Mucosa of gallbladder (tissue), 1 donor: ENCODE results near the gene CDH4. TPM values are rescaled to one million over a fixed set of nuclear protein-coding genes. Genes with fewer than 3 reads are reported as not detected.

Experiments
- DNase-seq: peaks from one replicate; pipeline ENCODE4 v3.0.0-alpha.2; 2020; ENCODE audit warnings: low spot score
- total RNA-seq: library from RNA; stranded (reverse); gene quantifications from one replicate; pipeline ENCODE4 v1.2.1, GENCODE V29; 2021
- donor health status: DM: no; HTN: no; CAD: no.

CDH4 gene
- total RNA-seq, 1 donor from 2014 or later: 3.5 TPM

DNA sequence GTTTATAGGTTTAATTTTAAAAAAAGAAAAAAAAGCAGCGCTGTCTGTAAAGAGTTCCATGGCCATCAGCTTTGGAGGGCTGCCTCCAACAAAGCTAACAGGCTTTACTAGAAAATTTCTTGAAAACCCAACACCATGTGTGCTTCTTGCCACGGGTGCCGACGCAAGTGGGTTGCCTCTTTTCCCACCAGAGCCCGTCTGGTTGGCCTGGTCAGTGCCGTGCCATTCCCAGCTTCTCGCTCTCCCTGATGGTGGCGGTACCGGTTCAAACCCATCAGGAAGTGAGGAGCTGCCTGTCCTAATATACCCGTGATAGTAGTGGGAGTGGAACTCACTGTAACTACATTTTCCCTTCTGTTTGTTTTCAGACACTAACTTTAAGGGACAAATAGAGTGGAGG lies 73.7 kb downstream of the CDH4 start:
- no peak for DNase-seq

GRCh38 chr20:61328911-61329558 lies 77.0 kb downstream of the CDH4 start:
- no peak for DNase-seq

- no peak for DNase-seq
Measured at GRCh38 chr20:61330441-61330840, 78.4 kb downstream of the CDH4 start.

DNA sequence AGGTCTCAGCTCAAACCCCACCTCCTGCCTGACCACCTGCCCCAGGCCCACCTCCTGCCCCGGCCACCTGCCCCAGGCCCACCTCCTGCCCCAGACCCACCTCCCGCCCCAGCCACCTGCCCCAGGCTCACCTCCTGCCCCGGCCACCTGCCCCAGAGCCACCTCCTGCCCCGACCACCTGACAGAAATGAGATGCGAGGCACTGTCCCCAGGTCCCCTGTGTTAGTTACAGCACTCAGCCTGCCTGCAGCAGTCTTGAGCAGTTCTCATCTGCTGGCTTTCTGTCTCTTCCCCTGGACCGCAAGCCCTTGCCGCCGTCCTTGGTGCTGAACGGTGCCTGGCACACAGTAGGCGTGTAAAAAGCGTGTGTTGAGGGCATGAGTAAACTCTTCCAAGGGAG lies 79.5 kb downstream of the CDH4 start:
- DNase-seq: no peak

GRCh38 chr20:61332016-61332975 lies 80.2 kb downstream of the CDH4 start:
- DNase-seq: no peak

- no peak for DNase-seq
Measured at GRCh38 chr20:61333484-61334108, 81.5 kb downstream of the CDH4 start.

DNA sequence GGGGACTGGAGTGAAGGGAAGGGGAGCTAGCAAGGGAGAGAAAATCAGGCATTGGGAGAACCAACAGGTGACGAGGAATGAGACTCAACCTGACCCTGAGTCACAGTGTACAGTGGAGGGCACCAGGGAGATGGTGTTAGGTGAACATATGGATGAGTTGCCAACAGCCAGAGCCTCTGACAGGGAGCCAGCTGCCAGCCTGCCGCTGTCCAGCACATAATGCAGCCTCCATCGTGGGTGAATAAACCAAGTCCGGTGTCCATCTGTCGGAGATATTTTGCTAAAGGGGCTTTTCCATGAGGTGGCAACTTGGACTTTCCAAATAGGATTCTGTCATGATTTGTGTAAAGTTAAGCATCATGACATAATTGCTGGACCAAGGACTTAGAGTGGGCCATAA lies 88.1 kb downstream of the CDH4 start:
- DNase-seq: no peak

DNA sequence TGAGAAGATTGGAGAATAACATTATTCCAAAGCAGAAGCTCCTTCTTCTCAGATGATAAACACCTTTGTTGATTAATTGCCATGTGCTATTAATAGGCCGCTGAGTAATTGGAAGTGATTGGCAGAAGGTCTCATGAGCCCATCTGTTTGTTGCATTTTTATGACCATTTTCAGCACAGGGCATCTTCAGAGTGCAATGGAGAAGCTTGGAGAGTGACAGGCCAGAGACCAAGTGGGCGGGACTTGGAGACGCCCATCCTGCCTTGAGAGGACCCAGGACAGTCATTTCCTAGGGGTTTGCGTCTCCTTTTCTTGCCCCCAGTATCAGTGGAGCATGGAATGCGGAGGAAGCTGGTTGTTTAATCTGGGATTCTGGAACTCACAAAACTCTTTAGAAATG lies 89.5 kb downstream of the CDH4 start:
- no peak for DNase-seq

GRCh38 chr20:61343934-61344333 lies 91.9 kb downstream of the CDH4 start:
- no peak for DNase-seq

DNA sequence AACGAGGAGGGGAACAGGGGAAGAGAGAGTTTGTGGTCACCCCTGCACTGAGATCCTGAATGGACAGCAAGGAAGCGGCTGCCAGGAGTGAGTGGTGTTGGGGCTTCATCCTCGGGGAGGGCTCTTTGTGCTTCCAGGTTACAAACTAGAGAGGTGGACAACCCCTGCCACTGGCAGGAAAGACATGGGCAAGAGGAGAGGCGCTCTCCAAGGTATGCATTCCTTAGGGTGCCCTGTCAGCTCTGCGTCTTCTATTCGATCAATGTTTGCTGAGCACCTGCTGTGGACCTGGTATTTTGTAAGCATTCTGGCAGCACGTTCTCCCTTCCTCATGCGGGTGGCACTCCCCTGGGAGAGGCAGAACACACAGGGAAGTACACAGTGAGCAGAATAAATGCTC lies 93.6 kb downstream of the CDH4 start:
- DNase-seq: no peak

DNA sequence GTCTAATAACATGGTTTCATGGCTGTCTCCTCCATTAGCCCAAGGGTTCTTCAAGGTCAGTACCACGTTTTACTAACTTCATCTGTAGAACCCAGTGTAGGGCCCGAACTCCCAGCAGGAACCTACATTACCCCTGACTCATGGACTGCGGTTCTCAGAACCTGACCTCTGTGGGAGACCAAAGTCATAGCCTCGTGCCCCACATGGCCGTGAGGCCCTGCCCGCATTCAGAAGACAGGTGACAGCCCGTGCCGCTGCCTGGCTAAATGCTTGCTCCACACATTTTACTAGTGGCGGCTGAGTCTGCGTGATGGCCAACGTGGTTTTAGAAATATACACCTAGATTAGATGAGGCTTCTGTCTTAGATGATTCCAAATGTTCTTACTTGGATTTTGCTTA lies 94.9 kb downstream of the CDH4 start:
- DNase-seq: no peak

DNA sequence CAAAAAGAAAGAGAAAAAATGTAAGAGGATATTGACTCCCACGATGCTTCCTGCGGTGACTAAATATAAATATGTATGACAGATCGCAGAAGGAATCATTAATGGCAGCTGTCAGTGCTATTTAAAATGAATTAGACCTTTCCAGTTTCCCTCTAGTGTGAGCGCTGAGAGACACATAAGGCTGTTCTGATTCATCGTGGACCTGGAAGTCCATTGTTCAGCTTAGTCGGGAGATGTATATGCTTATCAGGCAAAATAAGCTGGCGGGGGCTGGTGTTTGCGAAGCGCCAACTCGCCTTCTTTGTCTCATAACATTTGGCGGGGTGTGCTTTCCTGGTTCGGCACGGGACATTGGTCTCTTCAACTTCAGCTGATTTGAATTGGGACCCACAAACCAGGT lies 95.4 kb downstream of the CDH4 start:
- DNase-seq: no peak

DNA sequence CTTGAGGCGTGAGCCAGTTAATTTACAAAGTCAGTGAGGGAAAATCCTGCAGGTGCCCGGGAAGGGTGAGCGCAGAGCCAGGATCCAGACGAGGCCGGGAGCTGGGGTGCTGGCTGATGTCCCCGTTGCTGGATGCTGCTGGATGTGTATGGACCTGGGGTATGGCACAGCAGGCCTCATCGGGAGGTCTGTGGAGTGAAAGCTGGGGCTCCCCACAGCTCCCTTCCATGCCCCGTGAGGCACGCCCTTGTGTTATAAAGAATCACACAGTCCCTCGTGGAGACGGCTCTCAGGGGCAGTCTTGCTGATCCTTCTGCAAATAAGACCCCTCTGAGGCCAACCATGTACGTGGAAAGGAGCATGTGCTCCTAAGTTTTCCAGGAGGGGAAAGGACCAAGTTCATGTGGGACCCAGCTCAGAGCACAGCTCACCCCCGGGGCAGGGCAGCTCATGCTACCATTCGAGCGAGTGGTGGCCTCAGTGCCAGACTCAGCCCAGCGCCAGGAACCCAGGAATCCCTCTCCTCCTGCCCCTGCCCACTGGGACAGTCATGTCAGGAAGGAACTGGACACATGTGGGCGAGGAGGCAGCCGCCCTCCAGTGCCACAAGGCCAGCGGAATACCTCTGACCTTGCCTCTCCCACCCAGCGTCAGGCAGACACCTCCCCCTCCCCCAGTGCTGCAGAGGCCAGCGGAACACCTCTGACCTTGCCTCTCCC lies 97.5 kb downstream of the CDH4 start:
- DNase-seq: no peak

GRCh38 chr20:61350500-61351250 lies 98.6 kb downstream of the CDH4 start:
- no peak for DNase-seq

- no peak for DNase-seq
Measured at GRCh38 chr20:61352346-61353260, 100.5 kb downstream of the CDH4 start.

DNA sequence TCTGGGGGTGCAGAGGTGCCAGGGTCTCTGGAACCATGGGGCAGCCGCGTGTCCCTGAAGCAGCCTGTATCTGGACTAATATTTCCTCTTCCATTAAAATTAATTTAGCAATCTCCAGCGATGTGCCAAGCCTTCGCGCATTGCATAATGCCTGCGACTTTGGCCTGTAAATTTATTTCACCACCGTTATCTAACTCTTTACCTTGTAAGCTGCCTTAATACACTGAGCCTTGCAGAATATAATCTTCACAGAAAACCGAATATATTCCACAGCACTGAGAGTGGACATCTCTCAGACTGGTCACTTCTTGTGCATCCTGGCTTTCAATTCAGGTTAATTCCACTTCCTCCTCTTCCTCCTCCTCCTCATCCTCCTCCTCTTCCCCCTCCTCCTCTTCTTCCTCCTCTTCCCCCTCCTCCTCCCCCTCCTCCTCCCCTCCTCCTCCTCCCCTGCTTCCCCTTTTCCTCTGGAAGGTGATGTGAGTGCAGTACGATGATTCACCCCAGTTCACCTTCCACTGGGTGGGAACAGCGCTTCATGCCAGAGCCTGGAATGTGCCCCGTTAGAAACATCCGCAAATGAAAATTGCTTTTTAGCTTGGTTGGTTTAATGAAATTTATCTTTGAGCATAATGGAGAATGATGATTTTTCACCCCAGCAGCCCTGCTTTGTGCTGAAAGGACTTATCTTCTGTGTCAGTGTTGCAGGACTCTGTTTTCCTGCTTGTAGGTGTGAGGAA lies 101.4 kb downstream of the CDH4 start:
- DNase-seq: no peak

DNA sequence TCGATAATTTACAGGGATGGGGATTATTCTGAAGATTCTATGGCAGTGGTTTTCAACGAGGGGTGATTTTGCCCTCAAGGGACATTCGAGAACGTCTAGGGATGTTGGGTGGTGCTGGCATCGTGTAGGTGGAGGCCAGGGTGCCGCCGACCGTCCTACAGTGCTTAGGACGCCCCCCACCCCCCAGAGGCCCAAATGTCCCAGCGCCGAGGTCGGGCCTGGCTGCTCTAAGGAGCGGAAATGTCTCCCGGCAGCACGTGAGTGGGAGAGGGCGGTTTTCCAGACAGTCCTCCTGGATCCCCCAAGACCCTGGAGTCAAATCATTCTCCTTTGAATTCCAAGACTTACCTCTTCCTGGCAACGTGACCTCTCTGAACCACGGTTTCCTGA lies 101.9 kb downstream of the CDH4 start:
- DNase-seq: no peak

DNA sequence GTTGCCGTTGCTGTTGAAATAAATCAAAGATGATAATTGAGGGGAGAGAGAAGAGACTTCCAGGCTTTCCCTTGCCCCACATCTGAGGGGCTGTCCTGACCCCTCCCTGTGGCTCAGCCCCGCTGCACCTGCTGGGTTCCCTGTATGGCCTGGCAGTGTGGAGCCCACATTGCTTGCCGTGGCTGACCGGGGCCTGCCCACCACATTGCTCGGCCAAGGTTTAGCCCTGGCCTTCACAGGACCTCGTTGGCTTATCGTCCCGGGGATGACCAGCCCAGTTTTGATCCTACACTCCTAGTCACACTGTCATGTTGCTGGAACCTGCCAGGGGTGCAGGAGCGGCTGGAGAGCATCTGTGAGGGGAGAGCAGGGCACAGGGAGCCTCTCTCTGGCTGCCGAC lies 102.4 kb downstream of the CDH4 start:
- no peak for DNase-seq

- DNase-seq: no peak
Measured at GRCh38 chr20:61354901-61355495, 102.9 kb downstream of the CDH4 start.
